Measurements from ENCODE around the gene ZBP1.
A peak's percentile ranks its signal among the peaks of the same experiment; 100 is the strongest.

Gene ZBP1

GRCh38 chr20:57619051-57619831 lies 985 bp downstream of the ZBP1 start:
- H2AFZ ChIP-seq (ENCODE audit: low read depth, low read length), result no peak overlapping the region
- TF ChIP-seq CTCF (IDR thresholded peaks at IDR 0.05; ENCODE audit: low read depth, low read length) (no peak), EZH2phosphoT487 (IDR thresholded peaks at IDR 0.05; ENCODE audit: low read depth) (peak; percentile 92)
- no peaks in the 10 kb centered on the region for H3K79me2 ChIP-seq (ENCODE audit: low read length)
- peak overlapping the region; percentile 78 for H3K27ac ChIP-seq (ENCODE audit: low read length)
- peak overlapping the region; percentile 65 for H3K9ac ChIP-seq (ENCODE audit: low read length)
- peaks cover 52% of the 10 kb centered on the region for H3K4me1 ChIP-seq (ENCODE audit: low read length)
- peaks cover 6% of the 10 kb centered on the region; the same call in 1 of the 2 replicates for H4K20me1 ChIP-seq (ENCODE audit: insufficient read depth, low read length)
- H3K4me2 ChIP-seq (ENCODE audit: low read length), result peak overlapping the region; percentile 98
- no peaks in the 10 kb centered on the region for H3K9me3 ChIP-seq (ENCODE audit: insufficient read depth, low read length)
- no peaks in the 10 kb centered on the region for H3K36me3 ChIP-seq (replicated peaks; ENCODE audit: low read depth, low read length)
- peaks cover 68% of the 10 kb centered on the region for H3K27me3 ChIP-seq (ENCODE audit: low read depth, low read length)
- peak overlapping the region; percentile 74 for H3K4me3 ChIP-seq (ENCODE audit: low read length)

- H3K4me2 ChIP-seq (ENCODE audit: low read length), result peak overlapping the region; percentile 98
Measured at GRCh38 chr20:57618764-57619050, 1.5 kb downstream of the ZBP1 start.

GRCh38 chr20:57618091-57618763 lies 2.0 kb downstream of the ZBP1 start:
- Histone ChIP-seq H3K4me2 (ENCODE audit: low read length) (peak overlapping the region; percentile 98), H3K27me3 (ENCODE audit: low read depth, low read length) (peaks cover 68% of the 10 kb centered on the region), H3K9ac (ENCODE audit: low read length) (peak overlapping the region; percentile 65), H3K4me1 (ENCODE audit: low read length) (peaks cover 52% of the 10 kb centered on the region), H3K4me3 (ENCODE audit: low read length) (peak overlapping the region; percentile 74), H2AFZ (ENCODE audit: low read depth, low read length) (no peak overlapping the region), H3K36me3 (replicated peaks; ENCODE audit: low read depth, low read length) (no peaks in the 10 kb centered on the region), H4K20me1 (ENCODE audit: insufficient read depth, low read length) (peaks cover 6% of the 10 kb centered on the region; the same call in 1 of the 2 replicates), H3K79me2 (ENCODE audit: low read length) (no peaks in the 10 kb centered on the region), H3K27ac (ENCODE audit: low read length) (peak overlapping the region; percentile 78), H3K9me3 (ENCODE audit: insufficient read depth, low read length) (no peaks in the 10 kb centered on the region)
- TF ChIP-seq CTCF (IDR thresholded peaks at IDR 0.05; ENCODE audit: low read depth, low read length) (no peak), EZH2phosphoT487 (IDR thresholded peaks at IDR 0.05; ENCODE audit: low read depth) (no peak)

More at GRCh38 chr20:57618764-57619050, 1.5 kb downstream of the ZBP1 start:
- no peaks in the 10 kb centered on the region for H3K79me2 ChIP-seq (ENCODE audit: low read length)
- no peaks in the 10 kb centered on the region for H3K9me3 ChIP-seq (ENCODE audit: insufficient read depth, low read length)
- no peak for TF ChIP-seq EZH2phosphoT487 (IDR thresholded peaks at IDR 0.05; ENCODE audit: low read depth)
- TF ChIP-seq CTCF (IDR thresholded peaks at IDR 0.05; ENCODE audit: low read depth, low read length), result no peak
- peaks cover 68% of the 10 kb centered on the region for H3K27me3 ChIP-seq (ENCODE audit: low read depth, low read length)
- peaks cover 6% of the 10 kb centered on the region; the same call in 1 of the 2 replicates for H4K20me1 ChIP-seq (ENCODE audit: insufficient read depth, low read length)
- H3K36me3 ChIP-seq (replicated peaks; ENCODE audit: low read depth, low read length), result no peaks in the 10 kb centered on the region
- peak overlapping the region; percentile 74 for H3K4me3 ChIP-seq (ENCODE audit: low read length)
- H2AFZ ChIP-seq (ENCODE audit: low read depth, low read length), result no peak overlapping the region
- peak overlapping the region; percentile 78 for H3K27ac ChIP-seq (ENCODE audit: low read length)
- H3K9ac ChIP-seq (ENCODE audit: low read length), result peak overlapping the region; percentile 65
- peaks cover 52% of the 10 kb centered on the region for H3K4me1 ChIP-seq (ENCODE audit: low read length)

- Histone ChIP-seq H3K27me3 (ENCODE audit: low read depth, low read length) (peaks cover 67% of the 10 kb centered on the region), H3K9ac (ENCODE audit: low read length) (no peak overlapping the region), H3K4me3 (ENCODE audit: low read length) (no peak overlapping the region), H3K79me2 (ENCODE audit: low read length) (no peaks in the 10 kb centered on the region), H3K27ac (ENCODE audit: low read length) (no peak overlapping the region), H4K20me1 (ENCODE audit: insufficient read depth, low read length) (peaks cover 6% of the 10 kb centered on the region; the same call in 1 of the 2 replicates), H3K4me2 (ENCODE audit: low read length) (peak overlapping the region; percentile 98), H2AFZ (ENCODE audit: low read depth, low read length) (no peak overlapping the region), H3K9me3 (ENCODE audit: insufficient read depth, low read length) (no peaks in the 10 kb centered on the region), H3K4me1 (ENCODE audit: low read length) (peaks cover 47% of the 10 kb centered on the region), H3K36me3 (replicated peaks; ENCODE audit: low read depth, low read length) (no peaks in the 10 kb centered on the region)
- TF ChIP-seq EZH2phosphoT487 (IDR thresholded peaks at IDR 0.05; ENCODE audit: low read depth) (no peak), CTCF (IDR thresholded peaks at IDR 0.05; ENCODE audit: low read depth, low read length) (no peak; the same call in 1 of the 2 replicates)
Measured at GRCh38 chr20:57617079-57617795, 3.0 kb downstream of the ZBP1 start.
